SK-N-SH (cell line): Measurements from ENCODE around the gene NME9.

ENCODE experiments used
- JUND ChIP-seq: IDR thresholded peaks from 2 replicates; pipeline ENCODE4 v1.4.0; 2012
- TF ChIP-seq, protein P1 (sequence below): fragments of 200-600 bp; sonication (generic); IDR thresholded peaks from 2 replicates; pipeline ENCODE4 v1.6.1; 2017; ENCODE audit warnings: antibody characterized with exemption, mild to moderate bottlenecking, moderate library complexity

DNA sequence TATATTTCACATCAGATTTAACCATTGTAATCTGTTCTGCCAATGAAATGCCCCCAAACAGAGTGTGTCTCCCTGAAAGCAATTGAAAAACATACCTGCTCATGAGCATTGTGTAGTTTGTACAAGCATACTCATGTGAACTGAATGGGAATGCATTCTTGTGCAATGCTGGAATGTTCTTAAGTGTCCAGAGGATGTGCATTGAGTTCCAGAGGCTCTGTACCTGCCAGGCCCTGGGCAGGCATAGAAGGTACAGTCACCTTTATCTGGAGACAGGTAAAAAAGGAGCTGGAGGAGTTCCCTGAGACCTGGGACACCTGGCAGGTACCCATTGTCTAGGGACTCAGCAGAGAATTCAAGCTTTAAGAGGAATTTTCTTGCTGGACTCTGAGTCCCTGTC, 21.5 kb upstream of the NME9 start:
- TF ChIP-seq, protein P1, sequence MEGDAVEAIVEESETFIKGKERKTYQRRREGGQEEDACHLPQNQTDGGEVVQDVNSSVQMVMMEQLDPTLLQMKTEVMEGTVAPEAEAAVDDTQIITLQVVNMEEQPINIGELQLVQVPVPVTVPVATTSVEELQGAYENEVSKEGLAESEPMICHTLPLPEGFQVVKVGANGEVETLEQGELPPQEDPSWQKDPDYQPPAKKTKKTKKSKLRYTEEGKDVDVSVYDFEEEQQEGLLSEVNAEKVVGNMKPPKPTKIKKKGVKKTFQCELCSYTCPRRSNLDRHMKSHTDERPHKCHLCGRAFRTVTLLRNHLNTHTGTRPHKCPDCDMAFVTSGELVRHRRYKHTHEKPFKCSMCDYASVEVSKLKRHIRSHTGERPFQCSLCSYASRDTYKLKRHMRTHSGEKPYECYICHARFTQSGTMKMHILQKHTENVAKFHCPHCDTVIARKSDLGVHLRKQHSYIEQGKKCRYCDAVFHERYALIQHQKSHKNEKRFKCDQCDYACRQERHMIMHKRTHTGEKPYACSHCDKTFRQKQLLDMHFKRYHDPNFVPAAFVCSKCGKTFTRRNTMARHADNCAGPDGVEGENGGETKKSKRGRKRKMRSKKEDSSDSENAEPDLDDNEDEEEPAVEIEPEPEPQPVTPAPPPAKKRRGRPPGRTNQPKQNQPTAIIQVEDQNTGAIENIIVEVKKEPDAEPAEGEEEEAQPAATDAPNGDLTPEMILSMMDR = no peak
- TF ChIP-seq JUND = no peak
